Mucosa of descending colon (tissue), 3 donors: ENCODE results near the gene LARGE1. TPM values are rescaled to one million over a fixed set of nuclear protein-coding genes. Genes with fewer than 3 reads are reported as not detected.

Source experiments
- ATAC-seq: fragments of 200-7000 bp; cut with Tn5 transposase; one replicate; pipeline ENCODE4 v1.9.1; 2020; ENCODE audit warnings: mild to moderate bottlenecking, moderate library complexity
- DNase-seq, 3 donors: peaks; one replicate each; pipeline ENCODE4 v3.0.0-alpha.2; 2020
- H3K36me3 ChIP-seq: fragments of 200-600 bp; one replicate; pipeline ENCODE4 v1.8.0; 2021; ENCODE audit warnings: low read depth, mild to moderate bottlenecking
- H3K4me1 ChIP-seq: fragments of 200-600 bp; one replicate; pipeline ENCODE4 v1.8.0; 2021; ENCODE audit warnings: low read depth, mild to moderate bottlenecking
- H3K4me3 ChIP-seq: fragments of 200-600 bp; one replicate; pipeline ENCODE4 v1.8.0; 2021; ENCODE audit warnings: mild to moderate bottlenecking
- H3K9me3 ChIP-seq: fragments of 200-600 bp; one replicate; pipeline ENCODE4 v1.8.0; 2021; ENCODE audit warnings: mild to moderate bottlenecking
- CTCF ChIP-seq: fragments of 200-600 bp; IDR thresholded peaks from one replicate; pipeline ENCODE4 v1.8.0; 2022; ENCODE audit warnings: antibody characterized with exemption, mild to moderate bottlenecking
- intact Hi-C, 2 donors: fragments of 100-400 bp; cut with DNase I in 1 of 2; cut with micrococcal nuclease in 1 of 2; formaldehyde crosslinking; loops; one replicate each; pipeline versions ENCODE4 v1.11.0 to v1.11.1; 2022; cut with DNase I, micrococcal nuclease
- total RNA-seq, 3 donors: library from RNA; stranded (reverse); fragmentation: NEBNext Ultra II Directional in 2 of 3; extraction: Animal tissue kit (Norgen Biotek cat#: 25700) in 2 of 3; gene quantifications; one replicate each; pipeline versions ENCODE4 v1.2.1 to v1.2.4, GENCODE V29; 2021 to 2023
- donor health status: DM: no; HTN: no; CAD: no; lungs with moderate emphysema.
- donor health status: DM: no; HTN: no; CAD: no.
- donor health status: DM: no; HTN: yes; CAD: no.

Gene LARGE1
- total RNA-seq, 3 donors from 2014 or later, result 29.3 to 93.8 (median 67.7) TPM

- intact Hi-C loops, result no loop called here
- no peaks in the 10 kb centered on the region for H3K4me1 ChIP-seq
- no peaks in the 10 kb centered on the region for H3K9me3 ChIP-seq
- ATAC-seq (no peak), DNase-seq (no peak)
- no peak overlapping the region for H3K4me3 ChIP-seq
- H3K36me3 ChIP-seq, result no peaks in the 10 kb centered on the region
- TF ChIP-seq CTCF, result no peak
These were observed 319.7 kb downstream of the LARGE1 start for GRCh38 chr22:33600595-33600994.

GRCh38 chr22:33600113-33600512 is 320.2 kb downstream of the LARGE1 start:
- no peak for ATAC-seq
- DNase-seq, result no peak
- Histone ChIP-seq H3K4me1 (no peaks in the 10 kb centered on the region), H3K36me3 (no peaks in the 10 kb centered on the region), H3K9me3 (no peaks in the 10 kb centered on the region), H3K4me3 (no peak overlapping the region)
- intact Hi-C loops, result no loop called here
- no peak for TF ChIP-seq CTCF

- intact Hi-C loops, result no loop called here
- no peak for ATAC-seq
- no peak for DNase-seq
- Histone ChIP-seq H3K4me3 (no peak overlapping the region), H3K4me1 (no peaks in the 10 kb centered on the region), H3K9me3 (no peaks in the 10 kb centered on the region), H3K36me3 (no peaks in the 10 kb centered on the region)
- TF ChIP-seq CTCF, result no peak
These were observed 320.7 kb downstream of the LARGE1 start for GRCh38 chr22:33599596-33599995.

- H3K36me3 ChIP-seq, result no peaks in the 10 kb centered on the region
- intact Hi-C loops, result no loop called here
- ATAC-seq (no peak), DNase-seq (no peak)
- H3K9me3 ChIP-seq, result no peaks in the 10 kb centered on the region
- no peaks in the 10 kb centered on the region for H3K4me1 ChIP-seq
- TF ChIP-seq CTCF, result no peak
- no peak overlapping the region for H3K4me3 ChIP-seq
These were observed 321.5 kb downstream of the LARGE1 start for GRCh38 chr22:33598821-33599220.

GRCh38 chr22:33597274-33597985 is 322.8 kb downstream of the LARGE1 start:
- Histone ChIP-seq H3K36me3 (no peaks in the 10 kb centered on the region), H3K9me3 (no peaks in the 10 kb centered on the region), H3K4me3 (no peak overlapping the region), H3K4me1 (no peaks in the 10 kb centered on the region)
- intact Hi-C loops, result no loop called here
- ATAC-seq (no peak), DNase-seq (no peak)
- no peak for TF ChIP-seq CTCF

- H3K4me3 ChIP-seq, result no peak overlapping the region
- no peak for DNase-seq
- H3K4me1 ChIP-seq, result no peaks in the 10 kb centered on the region
- no peaks in the 10 kb centered on the region for H3K36me3 ChIP-seq
- TF ChIP-seq CTCF, result no peak
- no peaks in the 10 kb centered on the region for H3K9me3 ChIP-seq
- ATAC-seq, result no peak
- intact Hi-C loops, result no loop called here
These were observed 326.5 kb downstream of the LARGE1 start for GRCh38 chr22:33593818-33594217.
